B cell (primary cell): ENCODE measurements around the gene SAT1. TPM values are rescaled to one million over a fixed set of nuclear protein-coding genes. Genes with fewer than 3 reads are reported as not detected.

ENCODE experiments used
- ATAC-seq: fragments of 200-7000 bp; cut with Tn5 transposase; one replicate; pipeline ENCODE4 v1.10.0; 2021; ENCODE audit warnings: low read depth, mild to moderate bottlenecking, moderate number of reproducible peaks, moderate library complexity
- CTCF ChIA-PET: fragments of 350-600 bp; sonication (Branson Sonifier 250); formaldehyde crosslinking; loops from one replicate; lab custom pipeline; 2021; ENCODE audit warnings: antibody characterized with exemption, inconsistent platforms; lab: Charles Lee
- POLR2A ChIA-PET: fragments of 350-600 bp; sonication (Branson Sonifier 250); formaldehyde crosslinking; loops from one replicate; lab custom pipeline; 2021; ENCODE audit warnings: antibody characterized with exemption; lab: Charles Lee
- DNase-seq: peaks from one replicate; pipeline ENCODE4 v3.0.0; 2013
- H2AFZ ChIP-seq: 2 replicates; pipeline ENCODE4 v1.6.1; 2012; ENCODE audit warnings: mild to moderate bottlenecking, low read depth, low read length; ENCODE audit not compliant: insufficient read depth, poor library complexity, severe bottlenecking
- H3K27ac ChIP-seq, 2 donors: 1 replicate in 1 of 2; 2 replicates in 1 of 2; pipeline ENCODE4 v1.5.1; 2012 to 2013; ENCODE audit warnings: low read length in 2 of 2, mild to moderate bottlenecking in 2 of 2, moderate library complexity in 1 of 2
- H3K27me3 ChIP-seq, 4 experiments: fragments of 200-600 bp in 1 of 4; sonication (generic) in 1 of 4; replicated peaks in 1 of 4; 1 replicate in 2 of 4; 2 replicates in 2 of 4; pipeline versions ENCODE4 v1.6.1 to v1.7.0; 2013 to 2016; ENCODE audit warnings: low read length in 3 of 4, mild to moderate bottlenecking in 2 of 4, mixed read lengths in 1 of 4, moderate library complexity in 1 of 4; ENCODE audit not compliant: insufficient read depth in 4 of 4, control insufficient read depth in 3 of 4; ENCODE audit errors: control extremely low read depth in 1 of 4
- H3K36me3 ChIP-seq, 2 experiments: replicated peaks in 1 of 2; 1 replicate in 1 of 2; 2 replicates in 1 of 2; pipeline versions ENCODE4 v1.6.1 to v1.7.1; 2013; ENCODE audit warnings: low read length in 1 of 2; ENCODE audit not compliant: insufficient read depth in 2 of 2, control insufficient read depth in 1 of 2; ENCODE audit errors: control extremely low read depth in 1 of 2, extremely low read depth in 1 of 2
- H3K4me1 ChIP-seq, 2 donors: fragments of 200-600 bp in 1 of 2; sonication (generic) in 1 of 2; 1 replicate in 1 of 2; 2 replicates in 1 of 2; pipeline versions ENCODE4 v1.5.1 to v1.6.1; 2013 to 2017; ENCODE audit warnings: low read length in 2 of 2; ENCODE audit not compliant: control insufficient read depth in 2 of 2, insufficient read depth in 2 of 2
- H3K4me2 ChIP-seq: replicated peaks from 2 replicates; pipeline ENCODE3; 2012; ENCODE audit warnings: mild to moderate bottlenecking, low read depth, low read length; ENCODE audit not compliant: poor library complexity, severe bottlenecking
- H3K4me3 ChIP-seq, 5 experiments: fragments of 200-600 bp in 1 of 5; sonication (generic) in 1 of 5; 1 replicate in 3 of 5; 2 replicates in 2 of 5; pipeline versions ENCODE4 v1.5.1 to v1.7.0; 2011 to 2016; ENCODE audit warnings: low read length in 4 of 5, mild to moderate bottlenecking in 4 of 5, low read depth in 2 of 5, control low read depth in 1 of 5, moderate library complexity in 1 of 5; ENCODE audit not compliant: insufficient read depth in 1 of 5; ENCODE audit errors: control extremely low read depth in 1 of 5, extremely low read depth in 1 of 5
- H3K79me2 ChIP-seq: fragments of 200-600 bp; sonication (generic); one replicate; pipeline ENCODE4 v1.6.0; 2016; ENCODE audit warnings: low read length; ENCODE audit not compliant: control insufficient read depth, insufficient read depth
- H3K9ac ChIP-seq: fragments of 200-600 bp; sonication (generic); 2 replicates; pipeline ENCODE4 v1.6.1; 2017; ENCODE audit warnings: mild to moderate bottlenecking, low read length, moderate library complexity
- H3K9me3 ChIP-seq, 3 donors: one replicate each; pipeline versions ENCODE4 v1.6.1 to v1.7.1; 2013; ENCODE audit warnings: low read length in 2 of 3; ENCODE audit not compliant: control insufficient read depth in 2 of 3, insufficient read depth in 1 of 3; ENCODE audit errors: control extremely low read depth in 1 of 3
- H4K20me1 ChIP-seq: 2 replicates; pipeline ENCODE4 v1.6.0; 2012; ENCODE audit warnings: mild to moderate bottlenecking, low read length; ENCODE audit not compliant: insufficient read depth, control insufficient read depth, poor library complexity, severe bottlenecking
- H3K27ac Mint-ChIP-seq: one replicate; pipeline ENCODE4 v1.8.0; 2021; ENCODE audit warnings: mixed read lengths
- H3K27me3 Mint-ChIP-seq: one replicate; pipeline ENCODE4 v1.8.0; 2021; ENCODE audit warnings: mixed read lengths
- H3K4me1 Mint-ChIP-seq: one replicate; pipeline ENCODE4 v1.8.0; 2021; ENCODE audit warnings: mixed read lengths
- H3K4me3 Mint-ChIP-seq: one replicate; pipeline ENCODE4 v1.8.0; 2021; ENCODE audit warnings: mixed read lengths
- H3K9me3 Mint-ChIP-seq: one replicate; pipeline ENCODE4 v1.8.0; 2022; ENCODE audit warnings: mixed read lengths; ENCODE audit not compliant: insufficient read depth
- EZH2 ChIP-seq: IDR thresholded peaks from 2 replicates; pipeline ENCODE4 v1.6.1; 2012; ENCODE audit warnings: borderline replicate concordance, low read depth, mild to moderate bottlenecking, moderate library complexity, low read length; ENCODE audit not compliant: insufficient read depth, poor library complexity, severe bottlenecking
- WGBS: methylation state at CpG from one replicate; pipeline ENCODE4 v1.1.5; 2013; ENCODE audit warnings: missing lambda C conversion rate; ENCODE audit not compliant: insufficient coverage; 5-methylcytosine and 5-hydroxymethylcytosine counted together
- intact Hi-C: fragments of 100-400 bp; cut with micrococcal nuclease; formaldehyde crosslinking; loops from one replicate; pipeline ENCODE4 v1.10.0; 2022
- polyA plus RNA-seq: library from polyadenylated mRNA; depleted of rRNA; stranded (reverse); fragments of >200 nt; gene quantifications from 2 replicates; pipeline ENCODE4 v1.2.3, GENCODE V29; 2012
- total RNA-seq, 2 donors: library from RNA; stranded (reverse); fragments of 120-200 nt in 1 of 2; gene quantifications; 1 replicate in 1 of 2; 2 replicates in 1 of 2; pipeline versions ENCODE4 v1.2.3 to v1.2.4, GENCODE V29; 2013 to 2022
- TF ChIP-seq, protein P1 (sequence below): fragments of 200-600 bp; IDR thresholded peaks from one replicate; pipeline ENCODE4 v1.8.0; 2022; ENCODE audit warnings: antibody characterized with exemption, mild to moderate bottlenecking

SAT1 gene
- total and polyA plus RNA-seq, 2 donors (not counting 1 experiment from before 2014, with no cell fraction given): 172 to 479 TPM

DNA sequence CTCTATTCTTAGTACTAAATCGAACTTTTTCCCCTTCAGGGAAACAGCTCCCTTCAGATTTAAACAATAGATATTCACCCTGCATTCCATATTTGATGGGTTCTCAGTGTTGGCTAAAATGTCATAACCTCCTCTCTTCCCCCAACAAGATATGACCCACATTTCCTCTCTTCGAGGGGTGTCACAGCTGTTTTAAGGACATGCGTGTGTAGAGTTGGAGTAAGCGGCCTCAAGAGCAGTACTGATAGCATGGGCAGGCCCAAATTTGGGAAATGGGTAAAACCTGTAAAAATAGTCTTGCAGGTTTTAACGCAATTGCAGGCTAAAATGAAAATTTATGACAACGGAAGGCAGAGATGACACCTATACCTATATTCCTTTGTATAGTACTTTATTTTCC is 28.7 kb downstream of the SAT1 start:
- Mint-ChIP-seq H3K4me3 (peak overlapping the region; percentile 63), H3K9me3 (no peaks in the 10 kb centered on the region), H3K4me1 (peaks cover 15% of the 10 kb centered on the region), H3K27me3 (no peaks in the 10 kb centered on the region), H3K27ac (no peak overlapping the region)
- H3K4me1 ChIP-seq: peaks cover 3 to 9% of the 10 kb centered on the region in 2 donors
- H3K9ac ChIP-seq: peak overlapping the region; percentile 34
- H3K4me3 ChIP-seq: no peak overlapping the region
- H3K4me2 ChIP-seq: peak overlapping the region; percentile 41
- H3K27me3 ChIP-seq: no peaks in the 10 kb centered on the region
- H3K79me2 ChIP-seq: no peaks in the 10 kb centered on the region
- POLR2A ChIA-PET: no interaction called here
- ATAC-seq (no peak), DNase-seq (no peak)
- H3K9me3 ChIP-seq: no peaks in the 10 kb centered on the region
- no peaks in the 10 kb centered on the region for H3K36me3 ChIP-seq
- H3K27ac ChIP-seq: no peak overlapping the region
- peak overlapping the region; percentile 48 for H2AFZ ChIP-seq
- CTCF ChIA-PET: no interaction called here
- intact Hi-C loops: no loop called here
- WGBS: 20% methylated on average over 1 of the region's 6 CpGs
- H4K20me1 ChIP-seq: no peaks in the 10 kb centered on the region
- no peak for TF ChIP-seq EZH2
- TF ChIP-seq, protein P1, sequence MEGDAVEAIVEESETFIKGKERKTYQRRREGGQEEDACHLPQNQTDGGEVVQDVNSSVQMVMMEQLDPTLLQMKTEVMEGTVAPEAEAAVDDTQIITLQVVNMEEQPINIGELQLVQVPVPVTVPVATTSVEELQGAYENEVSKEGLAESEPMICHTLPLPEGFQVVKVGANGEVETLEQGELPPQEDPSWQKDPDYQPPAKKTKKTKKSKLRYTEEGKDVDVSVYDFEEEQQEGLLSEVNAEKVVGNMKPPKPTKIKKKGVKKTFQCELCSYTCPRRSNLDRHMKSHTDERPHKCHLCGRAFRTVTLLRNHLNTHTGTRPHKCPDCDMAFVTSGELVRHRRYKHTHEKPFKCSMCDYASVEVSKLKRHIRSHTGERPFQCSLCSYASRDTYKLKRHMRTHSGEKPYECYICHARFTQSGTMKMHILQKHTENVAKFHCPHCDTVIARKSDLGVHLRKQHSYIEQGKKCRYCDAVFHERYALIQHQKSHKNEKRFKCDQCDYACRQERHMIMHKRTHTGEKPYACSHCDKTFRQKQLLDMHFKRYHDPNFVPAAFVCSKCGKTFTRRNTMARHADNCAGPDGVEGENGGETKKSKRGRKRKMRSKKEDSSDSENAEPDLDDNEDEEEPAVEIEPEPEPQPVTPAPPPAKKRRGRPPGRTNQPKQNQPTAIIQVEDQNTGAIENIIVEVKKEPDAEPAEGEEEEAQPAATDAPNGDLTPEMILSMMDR: no peak

DNA sequence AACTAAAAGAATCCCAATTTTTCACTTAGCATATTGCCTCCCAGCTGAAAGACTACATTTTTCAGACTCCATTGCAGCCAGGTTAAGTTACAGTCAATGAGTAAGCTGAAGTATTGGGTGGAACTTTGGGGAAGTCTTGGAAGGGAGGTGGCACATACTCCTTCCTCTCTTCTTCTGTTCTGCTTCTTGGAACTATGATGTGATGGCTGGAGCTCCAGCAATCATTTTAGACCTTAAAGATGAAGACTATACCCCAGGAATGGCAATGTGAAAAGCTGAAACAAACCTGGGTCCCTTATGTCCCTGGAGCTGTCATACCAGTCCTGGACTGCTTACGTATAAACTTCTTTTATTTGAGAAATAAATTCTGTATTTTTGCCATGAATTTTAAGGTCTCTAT is 30.8 kb downstream of the SAT1 start:
- H3K27me3 Mint-ChIP-seq: no peaks in the 10 kb centered on the region
- POLR2A ChIA-PET: no interaction called here
- DNase-seq (no peak), ATAC-seq (no peak)
- Histone ChIP-seq H3K27me3 (no peaks in the 10 kb centered on the region), H3K9me3 (no peaks in the 10 kb centered on the region), H3K4me2 (no peak overlapping the region), H4K20me1 (no peaks in the 10 kb centered on the region), H3K27ac (no peak overlapping the region), H3K4me1 (peaks cover 10 to 20% of the 10 kb centered on the region in 2 donors), H3K9ac (no peak overlapping the region), H2AFZ (no peak overlapping the region), H3K79me2 (no peaks in the 10 kb centered on the region), H3K4me3 (no peak overlapping the region), H3K36me3 (no peaks in the 10 kb centered on the region)
- WGBS: no CpG with 5 or more reads among the region's 1 CpG
- H3K27ac Mint-ChIP-seq: no peak overlapping the region
- peaks cover 21% of the 10 kb centered on the region for H3K4me1 Mint-ChIP-seq
- CTCF ChIA-PET: interaction anchor here (1.0 kb wide), 1 partner anchor 88 kb away, joined by 3 read pairs; no protein-coding TSS in a partner anchor
- intact Hi-C loops: no loop called here
- TF ChIP-seq, protein P1: no peak
- TF ChIP-seq EZH2: no peak
- H3K4me3 Mint-ChIP-seq: no peak overlapping the region
- H3K9me3 Mint-ChIP-seq: no peaks in the 10 kb centered on the region
